ENCODE data around the gene DACT3.

GRCh38 chr19:46615966-46616365 is 45.0 kb downstream of the DACT3 start:
- TF ChIP-seq CTCF (IDR thresholded peaks at IDR 0.05) (no peak), REST (IDR thresholded peaks at IDR 0.05; ENCODE audit: insufficient read depth in 1 of 2, low read depth in 2 of 2, low read length in 1 of 2) (no peak)
